Activated naive CD4-positive, alpha-beta T cell (primary cell): ENCODE measurements around the gene COL6A2.

Experiments used
- DNase-seq, 4 experiments: peaks; one replicate each; lab custom pipeline; 2025; lab: John Stamatoyannopoulos, UW

COL6A2 gene

GRCh38 chr21:46114963-46115362, 17.1 kb downstream of the COL6A2 start:
- DNase-seq = no peak

- DNase-seq = no peak
Observed at GRCh38 chr21:46115441-46116188, 17.7 kb downstream of the COL6A2 start.

GRCh38 chr21:46116189-46116775, 18.4 kb downstream of the COL6A2 start:
- no peak for DNase-seq

- no peak for DNase-seq
Observed at GRCh38 chr21:46116776-46117585, 19.1 kb downstream of the COL6A2 start.

- DNase-seq = no peak
Observed at GRCh38 chr21:46117586-46118315, 19.8 kb downstream of the COL6A2 start.

- DNase-seq = no peak
Observed at GRCh38 chr21:46118316-46119143, 20.6 kb downstream of the COL6A2 start.

- DNase-seq = no peak
Observed at GRCh38 chr21:46119144-46119636, 21.3 kb downstream of the COL6A2 start.

GRCh38 chr21:46119637-46120271, 21.8 kb downstream of the COL6A2 start:
- no peak for DNase-seq

GRCh38 chr21:46120301-46121285, 22.7 kb downstream of the COL6A2 start:
- DNase-seq = no peak

- no peak for DNase-seq
Observed at GRCh38 chr21:46121286-46122221, 23.6 kb downstream of the COL6A2 start.

- DNase-seq = no peak
Observed at GRCh38 chr21:46122237-46122671, 24.3 kb downstream of the COL6A2 start.

- DNase-seq = no peak
Observed at GRCh38 chr21:46122758-46123683, 25.1 kb downstream of the COL6A2 start.

GRCh38 chr21:46124083-46124925, 26.4 kb downstream of the COL6A2 start:
- DNase-seq = no peak

GRCh38 chr21:46124926-46125845, 27.3 kb downstream of the COL6A2 start:
- no peak for DNase-seq

GRCh38 chr21:46125846-46126301, 28.0 kb downstream of the COL6A2 start:
- DNase-seq = no peak
